CD4-positive, alpha-beta T cell treated with Interleukin-4 for 1 hour (primary cell): ENCODE measurements around the gene SLC17A2.
A peak's percentile ranks its signal among the peaks of the same experiment; 100 is the strongest.

Source experiments
- DNase-seq, 2 donors: peaks; one replicate each; pipeline ENCODE4 v3.0.0-alpha.2; 2020 to 2022

SLC17A2 gene, protein sequence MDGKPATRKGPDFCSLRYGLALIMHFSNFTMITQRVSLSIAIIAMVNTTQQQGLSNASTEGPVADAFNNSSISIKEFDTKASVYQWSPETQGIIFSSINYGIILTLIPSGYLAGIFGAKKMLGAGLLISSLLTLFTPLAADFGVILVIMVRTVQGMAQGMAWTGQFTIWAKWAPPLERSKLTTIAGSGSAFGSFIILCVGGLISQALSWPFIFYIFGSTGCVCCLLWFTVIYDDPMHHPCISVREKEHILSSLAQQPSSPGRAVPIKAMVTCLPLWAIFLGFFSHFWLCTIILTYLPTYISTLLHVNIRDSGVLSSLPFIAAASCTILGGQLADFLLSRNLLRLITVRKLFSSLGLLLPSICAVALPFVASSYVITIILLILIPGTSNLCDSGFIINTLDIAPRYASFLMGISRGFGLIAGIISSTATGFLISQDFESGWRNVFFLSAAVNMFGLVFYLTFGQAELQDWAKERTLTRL

GRCh38 chr6:25930532-25931410 lies at the start of gene SLC17A2:
SLC17A2 (minus strand) TSS chr6:25930691; CDS start chr6:25925796, 4,895 bp downstream.
- no peak for DNase-seq

GRCh38 chr6:25975923-25976560 lies 45.6 kb upstream of the SLC17A2 start:
- DNase-seq, result no peak

GRCh38 chr6:25973923-25974555 lies 43.5 kb upstream of the SLC17A2 start:
- no peak for DNase-seq

DNA sequence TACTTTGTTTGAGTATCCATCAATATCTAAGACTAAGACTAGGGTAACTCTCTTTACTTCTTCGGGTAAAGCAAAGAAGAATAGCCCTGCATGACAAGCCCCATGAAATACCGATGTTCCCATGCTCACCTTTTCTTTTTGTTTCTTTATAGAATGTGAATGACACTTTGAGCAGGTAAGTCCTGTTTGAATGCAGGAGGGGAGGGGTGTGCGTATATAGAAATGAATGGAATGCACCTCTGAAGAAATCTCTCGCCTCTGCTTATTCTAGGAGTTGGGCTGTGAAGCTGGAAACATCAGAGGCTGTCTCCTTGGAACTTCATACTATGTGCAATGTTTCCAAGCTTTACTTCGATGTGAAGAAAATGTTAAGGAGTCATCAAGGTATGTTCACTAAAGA lies 42.4 kb upstream of the SLC17A2 start:
- no peak for DNase-seq

DNA sequence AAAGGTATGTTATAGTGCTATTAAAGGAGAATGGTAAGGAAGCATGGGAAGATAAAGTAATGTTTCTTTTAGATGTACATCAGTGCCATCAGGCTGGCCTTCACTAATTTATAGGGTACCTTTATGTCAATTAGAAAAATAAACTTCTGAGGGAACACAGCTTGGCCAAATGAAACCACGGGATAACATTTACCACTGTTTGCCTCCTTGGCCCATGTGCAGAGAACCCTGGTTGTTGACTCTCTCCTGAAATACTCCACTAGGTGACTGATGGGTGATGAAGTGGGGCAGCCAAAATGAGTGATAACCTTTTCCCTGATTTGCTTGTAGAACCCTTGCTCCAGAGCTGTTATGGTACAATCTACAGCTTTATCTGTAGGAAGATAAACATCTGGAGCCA lies 41.6 kb upstream of the SLC17A2 start:
- no peak for DNase-seq

DNA sequence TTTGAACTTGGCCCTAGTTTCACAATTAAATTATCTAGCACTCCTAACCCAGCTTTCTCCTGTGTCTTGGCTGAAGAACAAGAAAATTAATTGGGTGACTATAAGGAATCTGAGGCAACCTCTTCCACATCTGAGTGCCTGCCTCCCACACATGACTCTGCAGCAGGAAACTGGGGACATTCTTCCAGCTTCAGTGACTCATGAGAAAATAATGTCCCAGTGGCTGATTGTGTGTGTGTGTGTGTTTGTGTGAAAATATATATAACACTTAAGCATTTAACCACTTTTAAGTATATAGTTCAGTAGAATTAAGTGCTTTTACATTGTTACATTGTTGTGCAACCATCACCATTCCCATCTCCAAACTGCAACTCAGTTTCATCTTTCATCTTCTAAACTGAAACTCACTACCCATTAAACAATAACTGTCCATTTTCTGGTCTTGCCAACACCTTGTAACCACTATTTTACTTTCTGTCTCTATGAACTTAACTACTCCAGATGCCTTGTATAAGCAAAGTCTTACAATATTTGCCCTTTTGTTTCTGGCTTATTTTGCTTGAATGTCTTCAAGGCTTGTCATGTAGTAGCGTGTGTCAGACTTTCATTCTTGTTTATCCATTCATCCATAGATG lies 40.8 kb upstream of the SLC17A2 start:
- no peak for DNase-seq

DNA sequence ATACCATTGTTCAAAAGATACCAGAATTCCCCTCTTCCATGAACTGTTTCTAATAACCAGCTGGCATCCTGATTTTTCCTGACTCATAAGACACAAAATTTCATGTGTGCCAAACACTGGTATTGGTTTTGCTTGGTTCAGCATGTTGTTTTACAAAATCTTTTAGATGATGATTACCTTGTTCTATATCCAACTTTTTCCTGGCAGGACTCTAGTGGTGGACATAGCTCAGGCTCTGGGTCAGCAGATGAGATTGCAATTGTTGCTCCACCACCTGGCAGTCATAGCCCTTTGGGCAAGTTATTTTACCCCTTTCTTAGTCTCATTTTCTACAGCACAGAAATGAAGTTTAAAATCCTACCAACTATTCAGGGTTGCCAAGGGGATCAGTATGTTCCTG lies 38.3 kb upstream of the SLC17A2 start:
- DNase-seq, result no peak

- no peak for DNase-seq
These were observed 36.2 kb upstream of the SLC17A2 start for GRCh38 chr6:25966711-25967110.

- DNase-seq, result no peak
These were observed 34.6 kb upstream of the SLC17A2 start for GRCh38 chr6:25965058-25965457.

GRCh38 chr6:25963426-25964123 lies 33.1 kb upstream of the SLC17A2 start:
- no peak for DNase-seq

GRCh38 chr6:25962149-25963127 lies 31.9 kb upstream of the SLC17A2 start, which contains the start of gene TRIM38:
TRIM38 (plus strand) TSS chr6:25962802; CDS start chr6:25966523, 3,721 bp downstream.
- peak; percentile 90 to 92 for DNase-seq

DNA sequence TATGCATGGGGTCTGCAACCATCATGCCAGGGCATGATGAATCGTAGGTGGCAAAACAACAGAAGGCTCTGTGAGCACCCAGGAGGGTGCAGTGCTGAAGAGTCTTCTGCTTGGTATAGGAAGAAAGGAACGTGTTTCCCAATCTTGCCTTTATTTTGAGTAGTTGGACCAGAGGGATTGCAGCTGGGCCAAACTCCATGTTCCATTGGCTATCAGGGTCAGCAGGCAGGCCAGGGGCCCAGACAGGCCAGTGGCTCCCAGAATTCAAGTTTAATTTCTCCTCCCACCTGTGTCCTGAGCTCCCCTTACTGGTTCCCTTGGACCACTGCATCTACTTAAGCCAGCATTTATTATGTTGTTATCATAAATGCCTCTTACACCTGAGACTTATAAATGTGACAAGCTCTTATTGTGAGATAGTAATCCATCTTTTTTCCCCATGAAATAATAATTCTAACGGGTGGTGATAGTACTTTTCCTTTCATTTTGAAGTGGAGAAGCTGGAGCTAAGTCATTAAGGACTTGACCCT lies 31.2 kb upstream of the SLC17A2 start:
- DNase-seq, result no peak

DNA sequence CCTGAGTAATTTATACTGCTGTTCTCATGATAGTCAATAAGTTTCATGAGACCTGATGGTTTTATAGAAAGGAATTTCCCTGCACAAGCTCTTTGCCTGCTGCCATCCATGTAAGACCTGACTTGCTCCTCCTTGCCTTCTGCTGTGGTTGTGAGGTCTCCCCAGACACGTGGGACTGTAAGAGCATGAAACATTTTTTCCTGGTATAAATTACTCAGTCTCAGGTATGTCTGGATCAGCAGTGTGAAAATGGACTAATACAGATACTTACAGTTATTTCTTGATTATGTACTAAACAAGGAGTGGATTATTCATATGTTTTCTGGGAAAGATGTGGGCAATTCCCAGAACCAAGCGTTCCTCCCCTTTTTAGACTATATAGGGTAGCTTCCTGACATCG lies 30.2 kb upstream of the SLC17A2 start:
- no peak for DNase-seq

DNA sequence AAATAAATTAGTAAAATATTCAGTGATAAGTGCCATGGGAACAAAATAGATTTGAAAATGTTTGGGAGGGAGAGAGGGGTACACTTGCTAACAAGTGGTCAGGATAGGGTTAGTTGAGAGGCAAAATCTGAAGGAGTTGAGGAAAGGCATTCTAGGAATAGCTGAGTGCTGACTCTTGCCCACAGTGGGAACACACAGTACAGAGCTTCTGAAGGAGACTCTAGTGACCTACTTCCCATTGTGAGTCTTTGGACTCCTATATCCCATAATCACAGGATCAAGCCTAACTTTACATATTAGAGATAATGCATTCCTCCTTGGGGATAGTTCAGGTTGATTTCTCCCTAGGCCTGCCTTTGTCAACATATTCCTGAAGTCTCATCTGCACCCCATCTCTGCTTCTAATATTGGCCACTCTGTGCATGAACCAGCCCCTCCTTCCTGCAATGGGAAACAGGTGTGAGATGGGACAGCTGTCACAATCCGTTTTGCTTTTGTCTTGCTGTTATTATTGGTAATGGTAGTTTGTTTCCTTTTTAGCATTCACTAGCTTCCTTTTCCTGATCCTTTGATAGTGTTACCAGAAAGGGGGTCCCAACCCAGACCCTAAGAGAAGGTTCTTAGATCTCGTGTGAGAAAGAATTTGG lies 29.5 kb upstream of the SLC17A2 start:
- DNase-seq, result no peak

GRCh38 chr6:25958700-25959162 lies 28.2 kb upstream of the SLC17A2 start:
- DNase-seq, result no peak

GRCh38 chr6:25956226-25956625 lies 25.7 kb upstream of the SLC17A2 start:
- DNase-seq, result no peak

- no peak for DNase-seq
These were observed 24.3 kb upstream of the SLC17A2 start for GRCh38 chr6:25954756-25955155.

GRCh38 chr6:25953733-25954132 lies 23.2 kb upstream of the SLC17A2 start:
- DNase-seq, result no peak

GRCh38 chr6:25952535-25952934 lies 22.0 kb upstream of the SLC17A2 start:
- no peak for DNase-seq
